Kidney (tissue), 14 donors: ENCODE measurements around the gene TSSK3. TPM values are rescaled to one million over a fixed set of nuclear protein-coding genes. Genes with fewer than 3 reads are reported as not detected.

Experiments used
- DNase-seq, 5 donors: peaks; one replicate each; pipeline ENCODE4 v3.0.0-alpha.2; 2013 to 2020
- FAIRE-seq: peaks from 2 replicates; lab custom pipeline; 2012; peaks lifted over from hg19 to GRCh38; lab: Jason Lieb, UNC
- H3K27ac ChIP-seq, 2 donors: one replicate each; pipeline ENCODE4 v1.7.0; 2013; ENCODE audit warnings: low read depth in 2 of 2, low read length in 2 of 2, inconsistent platforms in 1 of 2
- H3K27me3 ChIP-seq: one replicate; pipeline ENCODE4 v1.7.1; 2013; ENCODE audit warnings: low read length, inconsistent platforms; ENCODE audit not compliant: control insufficient read depth, insufficient read depth
- H3K36me3 ChIP-seq, 3 donors: one replicate each; pipeline versions ENCODE4 v1.7.0 to v1.7.1; 2013; ENCODE audit warnings: low read length in 3 of 3, control low read depth in 1 of 3, inconsistent platforms in 1 of 3; ENCODE audit not compliant: insufficient read depth in 3 of 3, control insufficient read depth in 2 of 3
- H3K4me1 ChIP-seq, 3 donors: one replicate each; pipeline versions ENCODE4 v1.7.0 to v1.7.1; 2013; ENCODE audit warnings: low read length in 3 of 3, inconsistent platforms in 1 of 3, low read depth in 1 of 3; ENCODE audit not compliant: control insufficient read depth in 2 of 3, insufficient read depth in 2 of 3
- H3K4me3 ChIP-seq, 3 donors: one replicate each; pipeline versions ENCODE4 v1.7.0 to v1.8.1; 2013; ENCODE audit warnings: low read length in 3 of 3, control low read depth in 1 of 3, inconsistent platforms in 1 of 3
- H3K9ac ChIP-seq, 3 donors: one replicate each; pipeline versions ENCODE4 v1.7.0 to v1.7.1; 2013; ENCODE audit warnings: low read length in 3 of 3, control low read depth in 1 of 3, inconsistent platforms in 1 of 3
- H3K9me3 ChIP-seq, 3 donors: one replicate each; pipeline versions ENCODE4 v1.7.0 to v1.7.1; 2013; ENCODE audit warnings: low read length in 3 of 3, control low read depth in 1 of 3, inconsistent platforms in 1 of 3; ENCODE audit not compliant: control insufficient read depth in 2 of 3, insufficient read depth in 1 of 3
- intact Hi-C: fragments of 100-400 bp; cut with DNase I; formaldehyde crosslinking; loops from one replicate; pipeline ENCODE4 v1.11.1; 2022
- polyA plus RNA-seq: library from polyadenylated mRNA; stranded (reverse); fragments of 350-450 nt; fragmentation: Illumina TruSeq; extraction: RNeasy Lipid Tissue Mini Kit (QIAGEN cat#74804); gene quantifications from one replicate; pipeline ENCODE4 v1.2.3, GENCODE V29; 2014; ENCODE audit warnings: low read depth, low replicate concordance; ENCODE audit not compliant: insufficient read depth
- total RNA-seq: library from RNA; stranded (reverse); fragmentation: NEBNext Ultra II Directional; extraction: Animal tissue kit (Norgen Biotek cat#: 25700); gene quantifications from one replicate; pipeline ENCODE4 v1.2.1, GENCODE V29; 2021
- TF ChIP-seq, protein P1 (sequence below): IDR thresholded peaks from 3 replicates; pipeline ENCODE4 v1.5.1; 2012; ENCODE audit warnings: mild to moderate bottlenecking, moderate library complexity, borderline replicate concordance; ENCODE audit not compliant: insufficient read depth; ENCODE audit errors: extremely low read depth
- donor health status: control.
- donor health status: control.
- donor health status: control.
- donor health status: control.
- donor health status: control.
- donor health status: DM: yes; HTN: yes; CAD: no.
- donor health status: Normal renal cell carcinoma (clear cell type).

Gene TSSK3
- total and polyA plus RNA-seq, 2 donors from 2014 or later: 4.3 TPM; not detected in 1

DNA sequence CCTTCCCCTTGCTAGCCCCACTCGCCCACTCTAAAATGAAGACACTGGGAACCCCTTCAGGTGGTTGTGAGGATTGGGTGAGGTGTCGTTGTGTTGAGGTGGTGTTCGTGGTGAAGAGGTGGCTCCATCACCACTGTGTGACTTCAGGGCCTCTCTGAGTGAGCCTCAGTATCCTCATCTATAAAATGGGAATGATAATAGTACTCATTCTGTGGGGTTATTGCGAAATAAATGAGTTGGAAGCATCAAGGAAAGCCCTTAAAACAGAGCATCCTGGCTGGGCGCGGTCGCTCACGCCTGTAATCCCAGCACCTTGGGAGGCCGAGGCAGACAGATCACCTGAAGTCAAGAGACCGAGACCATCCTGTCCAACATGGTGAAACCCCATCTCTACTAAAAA is 19.6 kb upstream of the TSSK3 start:
- intact Hi-C loops: no loop called here
- FAIRE-seq: no peak
- H3K27ac ChIP-seq: no peak overlapping the region

DNA sequence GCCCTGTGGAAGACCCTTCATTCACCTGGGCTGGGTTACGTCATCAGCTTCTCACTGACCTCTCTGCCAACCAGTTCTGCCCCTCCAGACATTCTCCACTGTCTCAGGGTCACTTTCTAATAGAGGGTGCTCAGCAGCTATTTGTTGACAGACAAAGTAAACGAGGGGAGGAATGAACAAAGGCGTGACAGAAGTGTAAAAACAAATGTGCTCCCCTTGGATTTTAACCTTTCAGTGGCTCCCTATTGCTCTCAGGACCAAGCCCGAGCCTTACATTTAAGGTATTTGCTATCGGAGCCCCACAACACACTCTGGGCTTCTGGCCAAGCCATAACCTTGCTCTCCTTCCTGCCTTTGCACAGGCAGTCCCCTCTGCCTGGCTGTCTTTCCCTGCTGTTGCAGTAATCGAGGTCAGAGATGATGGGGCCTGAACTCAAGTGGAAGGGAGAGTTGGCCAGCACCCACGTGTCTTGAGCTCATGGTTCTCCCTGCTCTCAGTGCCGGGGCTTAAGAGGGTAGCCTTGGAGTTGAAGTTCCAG is 17.0 kb upstream of the TSSK3 start:
- no peaks in the 10 kb centered on the region for H3K9me3 ChIP-seq
- TF ChIP-seq, protein P1, sequence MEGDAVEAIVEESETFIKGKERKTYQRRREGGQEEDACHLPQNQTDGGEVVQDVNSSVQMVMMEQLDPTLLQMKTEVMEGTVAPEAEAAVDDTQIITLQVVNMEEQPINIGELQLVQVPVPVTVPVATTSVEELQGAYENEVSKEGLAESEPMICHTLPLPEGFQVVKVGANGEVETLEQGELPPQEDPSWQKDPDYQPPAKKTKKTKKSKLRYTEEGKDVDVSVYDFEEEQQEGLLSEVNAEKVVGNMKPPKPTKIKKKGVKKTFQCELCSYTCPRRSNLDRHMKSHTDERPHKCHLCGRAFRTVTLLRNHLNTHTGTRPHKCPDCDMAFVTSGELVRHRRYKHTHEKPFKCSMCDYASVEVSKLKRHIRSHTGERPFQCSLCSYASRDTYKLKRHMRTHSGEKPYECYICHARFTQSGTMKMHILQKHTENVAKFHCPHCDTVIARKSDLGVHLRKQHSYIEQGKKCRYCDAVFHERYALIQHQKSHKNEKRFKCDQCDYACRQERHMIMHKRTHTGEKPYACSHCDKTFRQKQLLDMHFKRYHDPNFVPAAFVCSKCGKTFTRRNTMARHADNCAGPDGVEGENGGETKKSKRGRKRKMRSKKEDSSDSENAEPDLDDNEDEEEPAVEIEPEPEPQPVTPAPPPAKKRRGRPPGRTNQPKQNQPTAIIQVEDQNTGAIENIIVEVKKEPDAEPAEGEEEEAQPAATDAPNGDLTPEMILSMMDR: no peak
- H3K27me3 ChIP-seq: no peaks in the 10 kb centered on the region
- no peak for FAIRE-seq
- H3K36me3 ChIP-seq: no peaks in the 10 kb centered on the region
- H3K9ac ChIP-seq: peak overlapping the region in 1 of 3 donors; percentile 31
- no peak overlapping the region for H3K27ac ChIP-seq
- peaks cover 0 to 18% (median 0%) of the 10 kb centered on the region in 3 donors for H3K4me1 ChIP-seq
- no peak overlapping the region for H3K4me3 ChIP-seq
- intact Hi-C loops: no loop called here
- peak in 3 of 5 donors; percentile 39 to 73 (median 40) for DNase-seq

More for the DNA sequence above, 19.6 kb upstream of the TSSK3 start:
- no peak overlapping the region for H3K9ac ChIP-seq
- no peak overlapping the region for H3K4me3 ChIP-seq
- H3K9me3 ChIP-seq: no peaks in the 10 kb centered on the region
- H3K36me3 ChIP-seq: no peaks in the 10 kb centered on the region
- TF ChIP-seq, protein P1: no peak
- peaks cover 0 to 6% (median 0%) of the 10 kb centered on the region in 3 donors for H3K4me1 ChIP-seq
- no peaks in the 10 kb centered on the region for H3K27me3 ChIP-seq
- peak in 1 of 5 donors; percentile 17 for DNase-seq

GRCh38 chr1:32346532-32347157 is 15.7 kb upstream of the TSSK3 start:
- FAIRE-seq (no peak), DNase-seq (no peak)
- intact Hi-C loops: no loop called here
- Histone ChIP-seq H3K36me3 (no peaks in the 10 kb centered on the region), H3K9me3 (no peaks in the 10 kb centered on the region), H3K4me3 (no peak overlapping the region), H3K9ac (no peak overlapping the region), H3K27me3 (no peaks in the 10 kb centered on the region), H3K4me1 (peaks cover 0 to 18% (median 0%) of the 10 kb centered on the region in 3 donors), H3K27ac (no peak overlapping the region)
- TF ChIP-seq, protein P1: no peak
